ENCODE measurements around the gene MDFIC2. TPM values are rescaled to one million over a fixed set of nuclear protein-coding genes. Genes with fewer than 3 reads are reported as not detected.

The MDFIC2 gene
- total RNA-seq (ENCODE audit: low replicate concordance): not detected in 2 replicates
- long read RNA-seq: 0 reads

DNA sequence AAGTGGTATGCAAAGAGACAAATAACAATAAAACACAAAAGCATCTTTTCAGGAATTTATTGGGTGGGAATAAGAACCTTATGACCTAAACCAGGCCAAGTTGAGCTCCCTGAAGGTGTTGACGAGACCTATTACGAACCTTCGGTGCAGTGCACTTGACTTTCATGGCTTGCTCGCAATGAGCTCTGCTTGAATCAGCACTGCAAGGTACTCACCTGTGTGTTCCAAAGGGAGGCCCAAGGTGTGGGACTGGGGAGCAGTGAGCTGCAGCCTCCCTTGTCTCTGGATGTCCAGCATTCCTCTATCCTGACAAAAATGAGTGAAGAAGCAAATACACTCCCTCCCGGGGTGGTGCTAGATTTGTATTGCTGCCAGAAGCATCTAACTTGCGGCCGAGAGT is at the start of gene MDFIC2:
MDFIC2 (minus strand) TSS at position 303 of the 400 bp plus-strand sequence. CDS start 665 bp downstream, outside the sequence.
- H3K27ac Mint-ChIP-seq: no peak within 1 kb of the TSS
- H3K4me1 Mint-ChIP-seq (ENCODE audit: unreplicated experiment): peaks cover 5% of the 10 kb centered on the region
- no peak within 1 kb of the TSS for H3K4me3 Mint-ChIP-seq
- no peaks in the 10 kb centered on the region for H3K27me3 Mint-ChIP-seq
- TF ChIP-seq, protein P1, sequence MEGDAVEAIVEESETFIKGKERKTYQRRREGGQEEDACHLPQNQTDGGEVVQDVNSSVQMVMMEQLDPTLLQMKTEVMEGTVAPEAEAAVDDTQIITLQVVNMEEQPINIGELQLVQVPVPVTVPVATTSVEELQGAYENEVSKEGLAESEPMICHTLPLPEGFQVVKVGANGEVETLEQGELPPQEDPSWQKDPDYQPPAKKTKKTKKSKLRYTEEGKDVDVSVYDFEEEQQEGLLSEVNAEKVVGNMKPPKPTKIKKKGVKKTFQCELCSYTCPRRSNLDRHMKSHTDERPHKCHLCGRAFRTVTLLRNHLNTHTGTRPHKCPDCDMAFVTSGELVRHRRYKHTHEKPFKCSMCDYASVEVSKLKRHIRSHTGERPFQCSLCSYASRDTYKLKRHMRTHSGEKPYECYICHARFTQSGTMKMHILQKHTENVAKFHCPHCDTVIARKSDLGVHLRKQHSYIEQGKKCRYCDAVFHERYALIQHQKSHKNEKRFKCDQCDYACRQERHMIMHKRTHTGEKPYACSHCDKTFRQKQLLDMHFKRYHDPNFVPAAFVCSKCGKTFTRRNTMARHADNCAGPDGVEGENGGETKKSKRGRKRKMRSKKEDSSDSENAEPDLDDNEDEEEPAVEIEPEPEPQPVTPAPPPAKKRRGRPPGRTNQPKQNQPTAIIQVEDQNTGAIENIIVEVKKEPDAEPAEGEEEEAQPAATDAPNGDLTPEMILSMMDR (conservative IDR thresholded peaks at IDR 0.05): no peak
- no peaks in the 10 kb centered on the region for H3K36me3 Mint-ChIP-seq
- DNase-seq (ENCODE audit: extremely low spot score, unreplicated experiment): no peak
- H3K9me3 Mint-ChIP-seq: no peaks in the 10 kb centered on the region

- TF ChIP-seq, protein P1 (conservative IDR thresholded peaks at IDR 0.05): no peak
- no peaks in the 10 kb centered on the region for H3K9me3 Mint-ChIP-seq
- H3K27me3 Mint-ChIP-seq: no peaks in the 10 kb centered on the region
- H3K4me3 Mint-ChIP-seq: no peak overlapping the region
- H3K27ac Mint-ChIP-seq: no peak overlapping the region
- no peaks in the 10 kb centered on the region for H3K36me3 Mint-ChIP-seq
- H3K4me1 Mint-ChIP-seq (ENCODE audit: unreplicated experiment): no peaks in the 10 kb centered on the region
- DNase-seq (ENCODE audit: extremely low spot score, unreplicated experiment): no peak
Measured at GRCh38 chr3:70360979-70361760, 48.7 kb upstream of the MDFIC2 start.

- TF ChIP-seq, protein P1 (conservative IDR thresholded peaks at IDR 0.05): no peak
- Mint-ChIP-seq H3K9me3 (no peaks in the 10 kb centered on the region), H3K4me3 (no peak overlapping the region), H3K27me3 (no peaks in the 10 kb centered on the region), H3K4me1 (ENCODE audit: unreplicated experiment) (no peaks in the 10 kb centered on the region), H3K27ac (no peak overlapping the region), H3K36me3 (no peaks in the 10 kb centered on the region)
- no peak for DNase-seq (ENCODE audit: extremely low spot score, unreplicated experiment)
Measured at GRCh38 chr3:70359711-70360110, 47.3 kb upstream of the MDFIC2 start.

GRCh38 chr3:70358978-70359580 is 46.6 kb upstream of the MDFIC2 start:
- Mint-ChIP-seq H3K27me3 (no peaks in the 10 kb centered on the region), H3K9me3 (no peaks in the 10 kb centered on the region), H3K27ac (no peak overlapping the region), H3K36me3 (no peaks in the 10 kb centered on the region), H3K4me3 (no peak overlapping the region), H3K4me1 (ENCODE audit: unreplicated experiment) (no peaks in the 10 kb centered on the region)
- no peak for DNase-seq (ENCODE audit: extremely low spot score, unreplicated experiment)
- TF ChIP-seq, protein P1 (conservative IDR thresholded peaks at IDR 0.05): peak; percentile 82

- H3K27me3 Mint-ChIP-seq: no peaks in the 10 kb centered on the region
- DNase-seq (ENCODE audit: extremely low spot score, unreplicated experiment): no peak
- H3K27ac Mint-ChIP-seq: no peak overlapping the region
- H3K4me1 Mint-ChIP-seq (ENCODE audit: unreplicated experiment): no peaks in the 10 kb centered on the region
- TF ChIP-seq, protein P1 (conservative IDR thresholded peaks at IDR 0.05): no peak
- no peaks in the 10 kb centered on the region for H3K9me3 Mint-ChIP-seq
- no peak overlapping the region for H3K4me3 Mint-ChIP-seq
- no peaks in the 10 kb centered on the region for H3K36me3 Mint-ChIP-seq
Measured at GRCh38 chr3:70352215-70352614, 39.8 kb upstream of the MDFIC2 start.
